H7 (cell line): ENCODE results near the gene TSC22D2. TPM values are rescaled to one million over a fixed set of nuclear protein-coding genes. Genes with fewer than 3 reads are reported as not detected.

Experiments used
- DNase-seq: peaks from one replicate; pipeline ENCODE4 v3.0.0; 2012
- H3K27me3 ChIP-seq: 2 replicates; pipeline ENCODE4 v1.6.0; 2011; ENCODE audit warnings: mild to moderate bottlenecking, low read length; ENCODE audit not compliant: control insufficient read depth, insufficient read depth
- H3K36me3 ChIP-seq: replicated peaks from 2 replicates; pipeline ENCODE4 v1.5.1; 2011; ENCODE audit warnings: low read length; ENCODE audit not compliant: control insufficient read depth, insufficient read depth
- H3K4me3 ChIP-seq: 2 replicates; pipeline ENCODE4 v1.5.1; 2011; ENCODE audit warnings: low read depth, mild to moderate bottlenecking, control low read depth, low read length, moderate library complexity; ENCODE audit not compliant: insufficient read depth
- total RNA-seq: library from RNA; depleted of rRNA; stranded (reverse); fragments of >200 nt; shearing (Covaris generic); gene quantifications from 2 replicates; pipeline ENCODE4 v1.2.3, GENCODE V29; 2014

Gene TSC22D2
- total RNA-seq, 1 experiment from 2014 or later: 5.8 TPM

- DNase-seq: no peak
- Histone ChIP-seq H3K36me3 (no peaks in the 10 kb centered on the region), H3K27me3 (no peaks in the 10 kb centered on the region), H3K4me3 (no peak overlapping the region)
Observed at GRCh38 chr3:150439657-150440056, 31.6 kb downstream of the TSC22D2 start.

- no peak overlapping the region for H3K4me3 ChIP-seq
- DNase-seq: no peak
- H3K27me3 ChIP-seq: no peaks in the 10 kb centered on the region
Observed at GRCh38 chr3:150443331-150443741, 35.2 kb downstream of the TSC22D2 start.

GRCh38 chr3:150444371-150444770 lies 36.3 kb downstream of the TSC22D2 start:
- Histone ChIP-seq H3K4me3 (no peak overlapping the region), H3K36me3 (no peaks in the 10 kb centered on the region), H3K27me3 (no peaks in the 10 kb centered on the region)
- DNase-seq: no peak

More at GRCh38 chr3:150443331-150443741, 35.2 kb downstream of the TSC22D2 start:
- no peaks in the 10 kb centered on the region for H3K36me3 ChIP-seq

GRCh38 chr3:150446470-150446977 lies 38.4 kb downstream of the TSC22D2 start:
- Histone ChIP-seq H3K27me3 (no peaks in the 10 kb centered on the region), H3K36me3 (no peaks in the 10 kb centered on the region)
- DNase-seq: no peak

GRCh38 chr3:150447084-150447483 lies 39.0 kb downstream of the TSC22D2 start:
- no peak for DNase-seq
- Histone ChIP-seq H3K4me3 (no peak overlapping the region), H3K27me3 (no peaks in the 10 kb centered on the region), H3K36me3 (no peaks in the 10 kb centered on the region)

More at GRCh38 chr3:150446470-150446977, 38.4 kb downstream of the TSC22D2 start:
- no peak overlapping the region for H3K4me3 ChIP-seq

- DNase-seq: no peak
- H3K4me3 ChIP-seq: no peak overlapping the region
- no peaks in the 10 kb centered on the region for H3K36me3 ChIP-seq
- no peaks in the 10 kb centered on the region for H3K27me3 ChIP-seq
Observed at GRCh38 chr3:150447631-150448465, 39.8 kb downstream of the TSC22D2 start.

GRCh38 chr3:150449169-150449721 lies 41.1 kb downstream of the TSC22D2 start:
- DNase-seq: no peak
- no peak overlapping the region for H3K4me3 ChIP-seq
- H3K36me3 ChIP-seq: no peaks in the 10 kb centered on the region
- no peaks in the 10 kb centered on the region for H3K27me3 ChIP-seq

GRCh38 chr3:150450916-150451315 lies 42.8 kb downstream of the TSC22D2 start:
- no peaks in the 10 kb centered on the region for H3K27me3 ChIP-seq
- no peaks in the 10 kb centered on the region for H3K36me3 ChIP-seq
- H3K4me3 ChIP-seq: no peak overlapping the region
- no peak for DNase-seq

- Histone ChIP-seq H3K27me3 (no peaks in the 10 kb centered on the region), H3K4me3 (no peak overlapping the region), H3K36me3 (no peaks in the 10 kb centered on the region)
- DNase-seq: no peak
Observed at GRCh38 chr3:150451329-150452048, 43.4 kb downstream of the TSC22D2 start.

- Histone ChIP-seq H3K27me3 (no peaks in the 10 kb centered on the region), H3K36me3 (no peaks in the 10 kb centered on the region), H3K4me3 (no peak overlapping the region)
- DNase-seq: no peak
Observed at GRCh38 chr3:150453353-150453752, 45.3 kb downstream of the TSC22D2 start.

- H3K36me3 ChIP-seq: 0 out of 2 replicates have a peak, but pooled peaks cover 3% of the 10 kb centered on the region
- DNase-seq: no peak
Observed at GRCh38 chr3:150454085-150454484, 46.0 kb downstream of the TSC22D2 start.

GRCh38 chr3:150454622-150455021 lies 46.5 kb downstream of the TSC22D2 start:
- H3K27me3 ChIP-seq: no peaks in the 10 kb centered on the region
- no peak overlapping the region for H3K4me3 ChIP-seq
- H3K36me3 ChIP-seq: 0 out of 2 replicates have a peak, but pooled peaks cover 3% of the 10 kb centered on the region
- no peak for DNase-seq

More at GRCh38 chr3:150454085-150454484, 46.0 kb downstream of the TSC22D2 start:
- no peak overlapping the region for H3K4me3 ChIP-seq
- no peaks in the 10 kb centered on the region for H3K27me3 ChIP-seq

- DNase-seq: no peak
- Histone ChIP-seq H3K36me3 (0 out of 2 replicates have a peak, but pooled peaks cover 3% of the 10 kb centered on the region), H3K4me3 (no peak overlapping the region), H3K27me3 (no peaks in the 10 kb centered on the region)
Observed at GRCh38 chr3:150455341-150455740, 47.2 kb downstream of the TSC22D2 start.

- Histone ChIP-seq H3K4me3 (no peak overlapping the region), H3K27me3 (no peaks in the 10 kb centered on the region), H3K36me3 (0 out of 2 replicates have a peak, but pooled peaks cover 3% of the 10 kb centered on the region)
- no peak for DNase-seq
Observed at GRCh38 chr3:150458001-150458400, 49.9 kb downstream of the TSC22D2 start.
